Measurements from ENCODE around the gene IL18R1. TPM values are rescaled to one million over a fixed set of nuclear protein-coding genes. Genes with fewer than 3 reads are reported as not detected.

IL18R1 gene
- total RNA-seq, 1 experiment from 2014 or later: 0.08 TPM

- ChIA-PET POLR2A (no interaction called here), CTCF (no interaction called here)
- H3K36me3 ChIP-seq (ENCODE audit: control insufficient read depth, insufficient read depth, low read length): no peaks in the 10 kb centered on the region
- H3K4me3 ChIP-seq (ENCODE audit: low read depth in 2 of 2, low read length in 2 of 2): no peak overlapping the region
- no peak overlapping the region for H3K27ac ChIP-seq (ENCODE audit: low read length)
- no peak for TF ChIP-seq CTCF (IDR thresholded peaks at IDR 0.05)
- no peak for TF ChIP-seq TCF7L2 (IDR thresholded peaks at IDR 0.05; ENCODE audit: low read depth, low read length)
- TF ChIP-seq POLR2AphosphoS5 (IDR thresholded peaks at IDR 0.05; ENCODE audit: low read depth, low read length): no peak
- no peak for TF ChIP-seq SIN3A (IDR thresholded peaks at IDR 0.05; ENCODE audit: borderline replicate concordance, insufficient read depth, low read depth, low read length)
- TF ChIP-seq, protein P1, sequence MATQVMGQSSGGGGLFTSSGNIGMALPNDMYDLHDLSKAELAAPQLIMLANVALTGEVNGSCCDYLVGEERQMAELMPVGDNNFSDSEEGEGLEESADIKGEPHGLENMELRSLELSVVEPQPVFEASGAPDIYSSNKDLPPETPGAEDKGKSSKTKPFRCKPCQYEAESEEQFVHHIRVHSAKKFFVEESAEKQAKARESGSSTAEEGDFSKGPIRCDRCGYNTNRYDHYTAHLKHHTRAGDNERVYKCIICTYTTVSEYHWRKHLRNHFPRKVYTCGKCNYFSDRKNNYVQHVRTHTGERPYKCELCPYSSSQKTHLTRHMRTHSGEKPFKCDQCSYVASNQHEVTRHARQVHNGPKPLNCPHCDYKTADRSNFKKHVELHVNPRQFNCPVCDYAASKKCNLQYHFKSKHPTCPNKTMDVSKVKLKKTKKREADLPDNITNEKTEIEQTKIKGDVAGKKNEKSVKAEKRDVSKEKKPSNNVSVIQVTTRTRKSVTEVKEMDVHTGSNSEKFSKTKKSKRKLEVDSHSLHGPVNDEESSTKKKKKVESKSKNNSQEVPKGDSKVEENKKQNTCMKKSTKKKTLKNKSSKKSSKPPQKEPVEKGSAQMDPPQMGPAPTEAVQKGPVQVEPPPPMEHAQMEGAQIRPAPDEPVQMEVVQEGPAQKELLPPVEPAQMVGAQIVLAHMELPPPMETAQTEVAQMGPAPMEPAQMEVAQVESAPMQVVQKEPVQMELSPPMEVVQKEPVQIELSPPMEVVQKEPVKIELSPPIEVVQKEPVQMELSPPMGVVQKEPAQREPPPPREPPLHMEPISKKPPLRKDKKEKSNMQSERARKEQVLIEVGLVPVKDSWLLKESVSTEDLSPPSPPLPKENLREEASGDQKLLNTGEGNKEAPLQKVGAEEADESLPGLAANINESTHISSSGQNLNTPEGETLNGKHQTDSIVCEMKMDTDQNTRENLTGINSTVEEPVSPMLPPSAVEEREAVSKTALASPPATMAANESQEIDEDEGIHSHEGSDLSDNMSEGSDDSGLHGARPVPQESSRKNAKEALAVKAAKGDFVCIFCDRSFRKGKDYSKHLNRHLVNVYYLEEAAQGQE (IDR thresholded peaks at IDR 0.05; ENCODE audit: insufficient read depth in 1 of 2, low read depth in 2 of 2, low read length in 1 of 2): no peak
- DNase-seq (ENCODE audit: low read depth, low spot score) (no peak), ATAC-seq (no peak)
- intact Hi-C loops (cut with micrococcal nuclease; ENCODE audit: unreplicated experiment): no loop called here
- H3K4me1 ChIP-seq (ENCODE audit: control insufficient read depth, insufficient read depth, low read length): no peaks in the 10 kb centered on the region
- BruUV-seq (replicated peaks): no TSS peak
- in situ Hi-C loops (cut with HindIII; ENCODE audit: low pct_unique_long_range_greater_than_20kb, low sequenced_read_pairs): no loop called here
- no peaks in the 10 kb centered on the region for H3K27me3 ChIP-seq (ENCODE audit: control insufficient read depth, insufficient read depth, low read length)
- H3K9me3 ChIP-seq (ENCODE audit: control insufficient read depth, insufficient read depth, low read depth, low read length): no peaks in the 10 kb centered on the region
Observed at GRCh38 chr2:102412199-102412598, 56.6 kb downstream of the IL18R1 start.

- peaks cover 18% of the 10 kb centered on the region for H3K27me3 ChIP-seq (ENCODE audit: control insufficient read depth, insufficient read depth, low read length)
- in situ Hi-C loops (cut with HindIII; ENCODE audit: low pct_unique_long_range_greater_than_20kb, low sequenced_read_pairs): no loop called here
- intact Hi-C loops (cut with micrococcal nuclease; ENCODE audit: unreplicated experiment): no loop called here
- ATAC-seq (no peak), DNase-seq (ENCODE audit: low read depth, low spot score) (no peak)
- CTCF ChIA-PET: no interaction called here
- TF ChIP-seq, protein P1 (IDR thresholded peaks at IDR 0.05; ENCODE audit: insufficient read depth in 1 of 2, low read depth in 2 of 2, low read length in 1 of 2): no peak
- TF ChIP-seq POLR2AphosphoS5 (IDR thresholded peaks at IDR 0.05; ENCODE audit: low read depth, low read length): no peak
- TF ChIP-seq CTCF (IDR thresholded peaks at IDR 0.05): no peak
- no peak for TF ChIP-seq TCF7L2 (IDR thresholded peaks at IDR 0.05; ENCODE audit: low read depth, low read length)
- TF ChIP-seq SIN3A (IDR thresholded peaks at IDR 0.05; ENCODE audit: borderline replicate concordance, insufficient read depth, low read depth, low read length): no peak
- H3K9me3 ChIP-seq (ENCODE audit: control insufficient read depth, insufficient read depth, low read depth, low read length): no peaks in the 10 kb centered on the region
- no peak overlapping the region for H3K27ac ChIP-seq (ENCODE audit: low read length)
- no peaks in the 10 kb centered on the region for H3K36me3 ChIP-seq (ENCODE audit: control insufficient read depth, insufficient read depth, low read length)
- H3K4me1 ChIP-seq (ENCODE audit: control insufficient read depth, insufficient read depth, low read length): no peaks in the 10 kb centered on the region
- no peak overlapping the region for H3K4me3 ChIP-seq (ENCODE audit: low read depth in 2 of 2, low read length in 2 of 2)
- BruUV-seq (replicated peaks): no TSS peak
- POLR2A ChIA-PET: no interaction called here
Observed at GRCh38 chr2:102417946-102418345, 62.4 kb downstream of the IL18R1 start.
